MM.1S (cell line): ENCODE data around the gene CCDC188.

Source experiments
- DNase-seq: peaks from one replicate; pipeline ENCODE4 v3.0.0-alpha.2; 2015
- H2AFZ ChIP-seq: fragments of 300-600 bp; sonication (generic); 2 replicates; pipeline ENCODE4 v1.6.0; 2016; ENCODE audit warnings: antibody characterized with exemption, low read length
- H3F3A ChIP-seq: fragments of 300-600 bp; sonication (generic); 2 replicates; pipeline ENCODE4 v1.6.1; 2016; ENCODE audit warnings: mild to moderate bottlenecking, antibody characterized with exemption, low read length, moderate library complexity, mixed read lengths; ENCODE audit not compliant: insufficient read depth
- H3K27ac ChIP-seq: fragments of 300-600 bp; sonication (generic); 2 replicates; pipeline ENCODE4 v1.5.1; 2016; ENCODE audit warnings: mild to moderate bottlenecking, low read length
- H3K27me3 ChIP-seq: fragments of 300-600 bp; sonication (generic); replicated peaks from 2 replicates; pipeline ENCODE4 v1.6.0; 2016; ENCODE audit warnings: low read length; ENCODE audit not compliant: insufficient read depth
- H3K36me3 ChIP-seq: fragments of 300-600 bp; sonication (generic); replicated peaks from 2 replicates; pipeline ENCODE4 v1.6.1; 2016; ENCODE audit warnings: mild to moderate bottlenecking, low read length, mixed read lengths; ENCODE audit not compliant: insufficient read depth
- H3K4me1 ChIP-seq: fragments of 300-600 bp; sonication (generic); 2 replicates; pipeline ENCODE4 v1.6.1; 2016; ENCODE audit warnings: low read length, mixed read lengths
- H3K4me2 ChIP-seq: fragments of 300-600 bp; sonication (generic); 2 replicates; pipeline ENCODE4 v1.6.0; 2016; ENCODE audit warnings: low read depth, low read length
- H3K4me3 ChIP-seq: fragments of 300-600 bp; sonication (generic); 2 replicates; pipeline ENCODE4 v1.5.1; 2016; ENCODE audit warnings: low read length, mixed read lengths
- H3K79me2 ChIP-seq: fragments of 300-600 bp; sonication (generic); 2 replicates; pipeline ENCODE4 v1.6.1; 2016; ENCODE audit warnings: mixed run types, low read length, mixed read lengths
- H3K9ac ChIP-seq: fragments of 300-600 bp; sonication (generic); 2 replicates; pipeline ENCODE4 v1.6.1; 2016; ENCODE audit warnings: low read length, mixed read lengths
- H3K9me2 ChIP-seq: fragments of 300-600 bp; sonication (generic); replicated peaks from 2 replicates; pipeline ENCODE4 v1.6.1; 2016; ENCODE audit warnings: mild to moderate bottlenecking, low read length, mixed read lengths; ENCODE audit not compliant: insufficient read depth
- H3K9me3 ChIP-seq: fragments of 300-600 bp; sonication (generic); replicated peaks from 2 replicates; pipeline ENCODE4 v1.6.1; 2016; ENCODE audit warnings: mild to moderate bottlenecking, low read length, mixed read lengths; ENCODE audit not compliant: insufficient read depth
- H4K20me1 ChIP-seq: fragments of 300-600 bp; sonication (generic); 2 replicates; pipeline ENCODE4 v1.6.1; 2016; ENCODE audit warnings: mild to moderate bottlenecking, low read length, moderate library complexity, mixed read lengths; ENCODE audit not compliant: insufficient read depth
- CTCF ChIP-seq: fragments of 300-600 bp; sonication (generic); IDR thresholded peaks from 2 replicates; pipeline ENCODE4 v1.5.1; 2016; ENCODE audit warnings: antibody characterized with exemption, low read length, mixed read lengths
- EZH2 ChIP-seq: fragments of 300-600 bp; sonication (generic); optimal IDR thresholded peaks from 2 replicates; pipeline ENCODE3; 2017; ENCODE audit warnings: low read depth, mild to moderate bottlenecking, antibody characterized with exemption, low read length, mixed read lengths
- EZH2phosphoT487 ChIP-seq: fragments of 300-600 bp; sonication (generic); IDR thresholded peaks from 2 replicates; pipeline ENCODE4 v1.6.1; 2018; ENCODE audit warnings: antibody characterized with exemption, low read length

The CCDC188 gene

GRCh38 chr22:20183823-20184222, 33.0 kb upstream of the CCDC188 start:
- no peak overlapping the region for H3K4me3 ChIP-seq
- no peaks in the 10 kb centered on the region for H3K9me3 ChIP-seq
- no peaks in the 10 kb centered on the region for H4K20me1 ChIP-seq
- no peak overlapping the region for H3K9ac ChIP-seq
- no peaks in the 10 kb centered on the region for H3K36me3 ChIP-seq
- no peaks in the 10 kb centered on the region for H3K79me2 ChIP-seq
- H3K4me1 ChIP-seq, result no peaks in the 10 kb centered on the region
- H3K27ac ChIP-seq, result no peak overlapping the region
- no peak overlapping the region for H2AFZ ChIP-seq
- H3F3A ChIP-seq, result no peaks in the 10 kb centered on the region
- DNase-seq, result no peak
- H3K9me2 ChIP-seq, result no peaks in the 10 kb centered on the region
- H3K27me3 ChIP-seq, result peaks cover 89% of the 10 kb centered on the region
- no peak overlapping the region for H3K4me2 ChIP-seq
- TF ChIP-seq CTCF, result no peak
- TF ChIP-seq EZH2, result no peak

GRCh38 chr22:20183101-20183500, 32.2 kb upstream of the CCDC188 start:
- TF ChIP-seq EZH2phosphoT487 (no peak), CTCF (no peak), EZH2 (no peak)
- Histone ChIP-seq H3K9me2 (no peaks in the 10 kb centered on the region), H3K4me3 (no peak overlapping the region), H4K20me1 (no peaks in the 10 kb centered on the region), H3K79me2 (no peaks in the 10 kb centered on the region), H3K9ac (no peak overlapping the region), H3K27me3 (peaks cover 96% of the 10 kb centered on the region), H3K4me1 (no peaks in the 10 kb centered on the region), H2AFZ (no peak overlapping the region), H3F3A (no peaks in the 10 kb centered on the region), H3K9me3 (no peaks in the 10 kb centered on the region), H3K27ac (no peak overlapping the region), H3K4me2 (no peak overlapping the region), H3K36me3 (no peaks in the 10 kb centered on the region)
- no peak for DNase-seq

- H3K9ac ChIP-seq, result no peak overlapping the region
- H3K4me1 ChIP-seq, result no peaks in the 10 kb centered on the region
- H4K20me1 ChIP-seq, result no peaks in the 10 kb centered on the region
- H3K36me3 ChIP-seq, result no peaks in the 10 kb centered on the region
- peaks cover 97% of the 10 kb centered on the region for H3K27me3 ChIP-seq
- no peak for DNase-seq
- H3K4me3 ChIP-seq, result no peak overlapping the region
- TF ChIP-seq CTCF, result no peak
- TF ChIP-seq EZH2, result no peak
- no peak for TF ChIP-seq EZH2phosphoT487
- no peak overlapping the region for H2AFZ ChIP-seq
- H3K9me3 ChIP-seq, result no peaks in the 10 kb centered on the region
- no peaks in the 10 kb centered on the region for H3K79me2 ChIP-seq
- H3K4me2 ChIP-seq, result no peak overlapping the region
- H3K27ac ChIP-seq, result no peak overlapping the region
- H3K9me2 ChIP-seq, result no peaks in the 10 kb centered on the region
- no peaks in the 10 kb centered on the region for H3F3A ChIP-seq
Measured at GRCh38 chr22:20182365-20182764, 31.5 kb upstream of the CCDC188 start.
